Peyer's patch (tissue), 4 donors: Measurements from ENCODE around the gene IFRD2. TPM values are rescaled to one million over a fixed set of nuclear protein-coding genes. Genes with fewer than 3 reads are reported as not detected.

ENCODE experiments used
- DNase-seq, 3 donors: peaks; one replicate each; pipeline ENCODE4 v3.0.0-alpha.2; 2017 to 2019
- H3K27ac ChIP-seq, 4 donors: fragments of 200-600 bp; sonication (generic); one replicate each; pipeline ENCODE4 v1.5.1; 2016 to 2019
- H3K27me3 ChIP-seq, 2 donors: fragments of 200-600 bp; sonication (generic); one replicate each; pipeline ENCODE4 v1.5.1; 2019
- H3K36me3 ChIP-seq, 3 donors: fragments of 200-600 bp; sonication (generic); one replicate each; pipeline ENCODE4 v1.5.1; 2016 to 2019
- H3K4me1 ChIP-seq, 4 donors: fragments of 200-600 bp; sonication (generic); one replicate each; pipeline ENCODE4 v1.5.1; 2016 to 2019
- H3K4me3 ChIP-seq, 4 donors: fragments of 200-600 bp; sonication (generic); 1 replicate in 3 of 4; 2 replicates in 1 of 4; pipeline ENCODE4 v1.5.1; 2016 to 2019; ENCODE audit warnings: mild to moderate bottlenecking in 1 of 4
- H3K9me3 ChIP-seq, 4 donors: fragments of 200-600 bp; sonication (generic); one replicate each; pipeline ENCODE4 v1.5.1; 2016 to 2019; ENCODE audit warnings: mild to moderate bottlenecking in 1 of 4
- POLR2A ChIP-seq, 2 donors: fragments of 450-650 bp; IDR thresholded peaks; one replicate each; pipeline ENCODE4 v1.5.1; 2017; ENCODE audit warnings: antibody characterized with exemption in 2 of 2, mild to moderate bottlenecking in 2 of 2, moderate library complexity in 2 of 2
- total RNA-seq, 4 donors: library from RNA; depleted of rRNA; stranded (reverse); fragments of >200 nt; gene quantifications; one replicate each; pipeline ENCODE4 v1.1.0, GENCODE V29; 2016
- TF ChIP-seq, protein P1 (sequence below), 6 experiments: fragments of 450-650 bp in 4 of 6; fragments of 200-600 bp in 2 of 6; sonication (generic) in 1 of 6; IDR thresholded peaks; one replicate each; pipeline ENCODE4 v1.5.1; 2017 to 2019; ENCODE audit warnings: antibody characterized with exemption in 6 of 6, mild to moderate bottlenecking in 3 of 6, moderate library complexity in 1 of 6

Gene IFRD2
- total RNA-seq, 4 donors from 2014 or later = 75.5 to 205 (median 140) TPM

DNA sequence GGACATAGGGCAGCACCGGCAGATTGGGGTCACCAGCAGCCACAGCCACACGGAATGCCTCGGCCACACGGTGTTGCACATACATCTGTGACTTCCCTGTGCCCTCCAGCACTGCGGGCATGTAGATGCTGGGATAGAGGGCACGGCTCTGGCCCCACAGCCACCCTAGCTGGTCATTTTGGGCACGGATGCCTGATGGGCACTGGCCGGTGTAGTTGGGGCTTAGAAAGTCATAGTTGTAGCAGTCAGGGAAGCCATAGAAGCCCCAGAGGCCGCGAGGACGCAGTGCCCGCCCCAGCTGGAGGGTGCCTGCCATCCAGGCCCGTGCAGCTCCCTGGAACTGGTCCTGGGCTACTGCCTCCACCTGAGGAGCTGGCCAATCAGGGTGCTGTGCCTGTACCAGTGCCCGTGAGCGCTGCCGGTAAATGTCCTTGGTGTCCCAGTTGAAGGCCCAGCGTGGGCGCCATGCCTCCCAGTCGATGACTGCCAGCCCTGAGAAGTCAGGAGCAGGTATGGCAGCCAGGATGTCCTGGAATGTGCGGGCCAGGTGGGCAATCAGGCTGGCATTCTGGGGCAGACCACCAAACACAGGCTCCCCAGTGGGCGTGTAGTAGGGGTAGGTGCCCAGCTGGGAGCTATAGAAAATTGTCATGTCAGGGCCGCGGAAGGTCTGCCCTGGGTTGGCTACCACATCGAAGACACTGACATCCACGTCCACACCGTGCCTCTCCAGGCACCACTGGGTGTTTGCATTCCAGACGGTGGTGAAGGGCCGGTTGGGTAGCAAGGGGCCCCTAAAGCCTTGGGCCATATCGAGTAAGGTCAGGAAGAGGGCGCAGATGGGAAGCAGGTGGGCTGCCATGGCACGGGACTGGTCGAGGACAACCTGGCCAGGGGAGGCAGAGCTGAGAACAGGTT is 10.1 kb upstream of the IFRD2 start:
- DNase-seq = peak in 1 of 3 donors; percentile 49
- H3K27me3 ChIP-seq = no peaks in the 10 kb centered on the region
- peak overlapping the region in 3 of 4 donors; percentile 4 to 61 (median 15) for H3K27ac ChIP-seq
- H3K36me3 ChIP-seq = no peaks in the 10 kb centered on the region
- no peaks in the 10 kb centered on the region for H3K9me3 ChIP-seq
- TF ChIP-seq, protein P1, sequence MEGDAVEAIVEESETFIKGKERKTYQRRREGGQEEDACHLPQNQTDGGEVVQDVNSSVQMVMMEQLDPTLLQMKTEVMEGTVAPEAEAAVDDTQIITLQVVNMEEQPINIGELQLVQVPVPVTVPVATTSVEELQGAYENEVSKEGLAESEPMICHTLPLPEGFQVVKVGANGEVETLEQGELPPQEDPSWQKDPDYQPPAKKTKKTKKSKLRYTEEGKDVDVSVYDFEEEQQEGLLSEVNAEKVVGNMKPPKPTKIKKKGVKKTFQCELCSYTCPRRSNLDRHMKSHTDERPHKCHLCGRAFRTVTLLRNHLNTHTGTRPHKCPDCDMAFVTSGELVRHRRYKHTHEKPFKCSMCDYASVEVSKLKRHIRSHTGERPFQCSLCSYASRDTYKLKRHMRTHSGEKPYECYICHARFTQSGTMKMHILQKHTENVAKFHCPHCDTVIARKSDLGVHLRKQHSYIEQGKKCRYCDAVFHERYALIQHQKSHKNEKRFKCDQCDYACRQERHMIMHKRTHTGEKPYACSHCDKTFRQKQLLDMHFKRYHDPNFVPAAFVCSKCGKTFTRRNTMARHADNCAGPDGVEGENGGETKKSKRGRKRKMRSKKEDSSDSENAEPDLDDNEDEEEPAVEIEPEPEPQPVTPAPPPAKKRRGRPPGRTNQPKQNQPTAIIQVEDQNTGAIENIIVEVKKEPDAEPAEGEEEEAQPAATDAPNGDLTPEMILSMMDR (IDR thresholded peaks at IDR 0.05) = no peak
- no peak for TF ChIP-seq POLR2A (IDR thresholded peaks at IDR 0.05)
- peak overlapping the region in 2 of 4 donors; percentile 8 to 34 for H3K4me3 ChIP-seq
- peaks cover 3 to 39% (median 7%) of the 10 kb centered on the region in 4 donors for H3K4me1 ChIP-seq

DNA sequence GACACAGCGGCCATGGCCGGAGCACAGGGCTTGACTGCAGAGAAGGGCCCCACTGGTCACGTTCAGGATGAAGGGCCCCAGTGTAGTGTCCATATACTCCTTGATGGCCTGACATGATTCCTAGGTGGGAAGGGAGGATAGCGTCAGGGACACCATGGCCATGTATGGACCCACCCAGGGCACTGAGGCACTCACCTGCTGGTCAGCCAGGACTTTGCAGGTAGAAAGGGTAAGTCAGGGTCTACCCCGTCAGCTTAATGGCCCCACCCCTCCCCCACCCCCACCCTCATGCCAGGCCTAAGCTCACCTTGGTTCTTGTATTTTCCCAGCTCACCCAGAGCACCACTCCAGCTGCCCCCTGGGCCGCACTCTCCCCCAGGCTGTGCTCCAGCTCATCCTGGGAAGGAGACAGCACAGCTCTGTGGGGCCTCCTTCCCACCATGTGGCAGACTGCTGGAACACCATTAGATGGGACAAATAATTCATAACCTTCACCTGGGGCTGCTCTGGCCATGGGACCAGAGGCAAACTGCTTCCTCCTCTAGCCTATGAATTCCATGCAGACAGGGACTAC is 8.5 kb upstream of the IFRD2 start:
- no peaks in the 10 kb centered on the region for H3K9me3 ChIP-seq
- H3K36me3 ChIP-seq = peaks cover 0 to 3% (median 0%) of the 10 kb centered on the region in 3 donors
- H3K4me3 ChIP-seq = peak overlapping the region in 1 of 4 donors; percentile 45
- peak overlapping the region in 3 of 4 donors; percentile 91 to 93 (median 92) for H3K27ac ChIP-seq
- peaks cover 3 to 42% (median 7%) of the 10 kb centered on the region in 4 donors for H3K4me1 ChIP-seq
- H3K27me3 ChIP-seq = no peaks in the 10 kb centered on the region
- no peak for TF ChIP-seq POLR2A (IDR thresholded peaks at IDR 0.05)
- TF ChIP-seq, protein P1 (IDR thresholded peaks at IDR 0.05) = no peak
- peak in 1 of 3 donors; percentile 52 for DNase-seq

- peak overlapping the region; percentile 36 to 73 (median 54) for H3K4me3 ChIP-seq
- H3K9me3 ChIP-seq = no peaks in the 10 kb centered on the region
- H3K36me3 ChIP-seq = peaks cover 0 to 3% (median 0%) of the 10 kb centered on the region in 3 donors
- no peak for TF ChIP-seq POLR2A (IDR thresholded peaks at IDR 0.05)
- TF ChIP-seq, protein P1 (IDR thresholded peaks at IDR 0.05) = no peak
- peak overlapping the region; percentile 89 to 93 (median 92) for H3K27ac ChIP-seq
- H3K4me1 ChIP-seq = peaks cover 3 to 42% (median 7%) of the 10 kb centered on the region in 4 donors
- no peak for DNase-seq
- H3K27me3 ChIP-seq = no peaks in the 10 kb centered on the region
These were observed 7.9 kb upstream of the IFRD2 start for GRCh38 chr3:50299929-50300680.

GRCh38 chr3:50299638-50299928 is 7.4 kb upstream of the IFRD2 start:
- Histone ChIP-seq H3K36me3 (peaks cover 0 to 3% (median 0%) of the 10 kb centered on the region in 3 donors), H3K4me3 (peak overlapping the region; percentile 36 to 73 (median 54)), H3K9me3 (no peaks in the 10 kb centered on the region), H3K4me1 (peaks cover 3 to 42% (median 7%) of the 10 kb centered on the region in 4 donors), H3K27ac (peak overlapping the region; percentile 89 to 93 (median 92)), H3K27me3 (no peaks in the 10 kb centered on the region)
- no peak for DNase-seq
- TF ChIP-seq, protein P1 (IDR thresholded peaks at IDR 0.05) = no peak
- peak in 1 of 2 donors; percentile 46 for TF ChIP-seq POLR2A (IDR thresholded peaks at IDR 0.05)
